HG02970 (cell line): ENCODE measurements around the gene DPRX.

Source experiments
- ATAC-seq: cut with Tn5 transposase; IDR thresholded peaks from one replicate; pipeline ENCODE4 v1.9.1; 2021; ENCODE audit warnings: mild to moderate bottlenecking, moderate library complexity, moderate number of reproducible peaks; ENCODE audit not compliant: unreplicated experiment, low FRiP score

Gene DPRX, protein sequence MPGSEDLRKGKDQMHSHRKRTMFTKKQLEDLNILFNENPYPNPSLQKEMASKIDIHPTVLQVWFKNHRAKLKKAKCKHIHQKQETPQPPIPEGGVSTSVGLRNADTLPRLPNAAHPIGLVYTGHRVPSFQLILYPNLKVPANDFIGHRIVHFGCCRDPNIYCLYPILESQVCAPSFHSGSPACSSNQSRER

DNA sequence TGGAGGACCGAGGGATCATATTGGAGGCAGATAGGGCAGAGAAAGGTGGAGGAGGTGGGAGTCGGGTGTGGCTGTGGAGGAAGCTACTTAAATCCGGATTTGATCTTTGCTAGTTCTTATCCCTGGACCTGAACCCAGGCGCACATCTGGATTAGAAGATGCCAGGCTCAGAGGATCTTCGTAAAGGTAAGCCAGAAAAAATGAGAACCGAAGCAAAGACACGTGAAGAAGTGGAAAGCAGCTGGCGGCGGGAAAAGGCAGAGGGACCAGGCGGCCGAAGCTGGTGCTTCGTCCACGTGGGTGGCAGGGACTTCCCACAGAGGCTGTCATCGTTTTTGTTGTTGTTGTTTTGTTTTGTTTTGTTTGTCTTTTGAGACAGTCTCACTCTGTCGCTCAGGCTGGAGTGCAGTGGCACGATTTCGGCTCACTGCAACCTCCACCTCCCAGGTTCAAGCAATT is at the start of gene DPRX:
Gene DPRX, plus strand, starts transcription at position 51 of the 459 bp plus-strand sequence. Its CDS starts 108 bp downstream, at position 159.
- ATAC-seq, result no peak

DNA sequence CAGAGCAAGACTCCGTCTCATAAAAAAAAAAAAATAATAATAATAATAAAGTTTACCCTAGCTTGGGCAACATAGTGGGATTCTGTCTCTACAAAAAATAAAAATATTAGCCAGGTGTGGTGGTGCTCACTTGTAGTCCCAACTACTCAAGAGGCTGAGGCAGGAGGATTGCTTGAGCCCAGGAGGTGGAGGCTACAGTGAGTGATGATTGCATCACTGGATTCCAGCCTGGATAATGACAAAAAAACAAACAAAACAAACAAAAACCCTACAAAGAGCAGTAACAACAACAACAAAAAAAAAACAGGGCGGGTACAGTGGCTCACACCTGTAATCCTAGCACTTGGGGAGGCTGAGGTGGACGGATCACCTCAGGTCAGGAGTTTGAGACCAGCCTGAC is 48.6 kb upstream of the DPRX start:
- ATAC-seq, result no peak

DNA sequence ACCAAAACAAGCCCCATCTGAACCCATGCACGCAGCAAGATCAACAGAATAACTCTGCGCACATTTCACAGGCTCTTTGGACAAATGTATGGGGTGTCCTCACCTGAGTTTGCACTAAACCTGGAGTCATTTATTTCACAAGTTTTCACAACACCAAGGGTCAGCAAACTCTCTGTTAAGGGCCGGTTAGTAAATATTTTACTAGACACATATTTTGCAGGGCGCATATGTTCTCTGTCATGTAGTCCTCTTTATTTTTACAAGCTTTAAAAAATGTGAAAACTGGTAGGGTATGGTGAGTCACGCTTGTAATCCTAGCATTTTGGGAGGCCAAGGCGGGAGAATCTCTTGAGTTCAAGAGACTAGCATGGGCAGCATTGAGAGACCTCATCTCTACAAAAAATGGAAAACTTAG is 45.5 kb upstream of the DPRX start:
- ATAC-seq, result no peak

DNA sequence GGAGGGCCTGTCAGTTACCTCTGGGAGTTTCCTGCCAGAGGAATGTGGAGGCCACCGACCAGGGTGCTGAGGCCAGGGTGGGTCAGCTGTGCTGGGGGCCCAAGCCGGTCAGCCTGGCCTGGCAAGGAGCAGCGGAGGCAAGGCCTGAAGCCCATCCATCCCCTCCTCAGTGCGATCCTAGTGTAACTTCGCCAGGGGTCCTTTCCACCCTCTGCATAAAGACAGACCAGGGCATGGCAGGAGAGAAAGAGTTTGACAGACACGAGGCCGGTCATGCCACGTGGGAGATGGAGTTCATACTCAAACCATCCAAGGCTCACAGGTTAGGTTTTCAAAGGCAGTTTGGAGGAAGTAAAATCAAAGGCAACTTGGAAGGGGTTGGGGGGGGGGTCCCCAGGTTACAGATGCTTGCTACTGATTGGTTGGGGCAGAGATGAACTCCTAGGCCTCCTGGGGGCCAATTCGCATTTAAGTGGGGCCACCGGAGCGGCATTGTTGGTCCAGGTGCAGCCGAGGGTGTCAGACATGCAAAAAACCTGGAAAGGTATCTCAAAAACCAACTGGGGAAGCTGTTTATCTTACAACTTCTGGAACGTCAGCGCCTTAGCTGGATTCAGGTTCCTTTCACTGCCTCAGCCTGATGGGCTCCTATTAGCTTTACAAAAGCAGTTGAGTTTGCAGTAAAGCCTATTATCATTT is 36.8 kb upstream of the DPRX start:
- no peak for ATAC-seq

DNA sequence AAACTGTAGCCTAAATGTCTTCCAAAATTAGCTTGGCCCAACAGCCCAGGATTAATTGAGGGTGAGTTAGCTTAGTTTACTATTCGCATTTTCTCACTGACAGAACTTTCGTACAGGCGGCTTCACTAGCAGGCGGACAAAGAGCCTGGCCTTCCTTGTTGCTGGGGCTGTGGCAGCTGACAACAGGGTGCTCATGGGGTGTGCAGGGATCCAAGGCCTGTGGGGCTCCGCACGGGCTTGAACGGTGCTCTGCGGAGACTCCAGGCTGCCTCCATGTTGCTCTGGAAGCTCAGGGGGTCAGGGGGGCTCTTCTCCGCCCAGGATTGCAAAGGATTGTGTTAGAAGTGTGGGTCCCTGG is 36.3 kb upstream of the DPRX start:
- no peak for ATAC-seq

DNA sequence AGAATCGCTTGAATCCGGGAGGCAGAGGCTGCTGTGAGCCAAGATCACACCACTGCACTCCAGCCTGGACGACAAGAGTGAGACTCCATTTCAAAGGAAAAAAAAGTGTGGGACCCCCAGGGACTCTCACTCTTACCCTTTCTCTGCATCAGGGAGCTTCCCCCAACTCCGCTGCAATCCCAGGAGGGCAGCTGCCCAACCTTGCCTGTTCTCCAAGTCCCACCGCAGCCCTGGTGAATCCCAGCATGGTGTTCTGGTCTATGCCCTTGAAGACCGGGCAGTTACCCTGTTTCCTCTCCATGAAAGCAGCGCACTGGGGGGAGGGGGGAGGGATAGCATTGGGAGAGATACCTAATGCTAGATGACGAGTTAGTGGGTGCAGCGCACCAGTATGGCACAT is 35.7 kb upstream of the DPRX start:
- no peak for ATAC-seq

DNA sequence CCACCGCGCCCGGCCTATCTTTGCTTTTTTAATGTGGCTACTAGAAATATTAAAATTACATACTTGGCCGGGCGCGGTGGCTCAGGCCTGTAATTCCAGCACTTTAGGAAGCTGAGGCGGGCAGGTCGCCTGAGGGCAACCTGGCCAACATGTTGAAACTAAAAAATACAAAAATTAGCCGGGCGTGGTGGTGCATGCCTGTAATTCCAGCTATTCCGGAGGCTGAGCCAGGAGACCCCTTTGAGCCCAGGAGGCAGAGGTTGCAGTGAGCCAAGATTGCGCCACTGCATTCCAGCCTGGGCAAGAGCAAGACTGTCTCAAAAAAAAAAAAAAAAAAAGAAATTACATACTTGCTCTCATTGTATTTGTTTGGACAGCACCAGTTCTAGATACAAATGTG is 34.8 kb upstream of the DPRX start:
- no peak for ATAC-seq

DNA sequence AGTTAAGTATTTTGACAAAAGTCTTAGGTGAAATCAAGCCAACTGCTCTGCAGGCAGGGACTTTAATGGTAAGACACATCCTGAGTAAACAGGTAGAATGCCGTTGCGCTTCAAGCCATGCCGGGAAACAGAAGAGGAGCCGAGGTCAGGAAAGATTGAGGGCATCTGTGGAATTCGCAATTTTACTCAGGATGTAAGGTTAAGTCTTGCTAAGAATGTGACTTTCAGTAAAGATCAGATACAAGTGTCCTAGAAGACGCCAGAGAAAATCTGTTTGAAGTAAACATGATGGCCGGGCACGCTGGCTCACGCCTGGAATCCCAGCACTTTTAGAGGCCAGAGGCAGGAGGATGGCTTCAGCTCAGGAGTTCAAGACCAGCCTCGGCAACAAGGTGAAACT is 33.4 kb upstream of the DPRX start:
- ATAC-seq, result no peak

DNA sequence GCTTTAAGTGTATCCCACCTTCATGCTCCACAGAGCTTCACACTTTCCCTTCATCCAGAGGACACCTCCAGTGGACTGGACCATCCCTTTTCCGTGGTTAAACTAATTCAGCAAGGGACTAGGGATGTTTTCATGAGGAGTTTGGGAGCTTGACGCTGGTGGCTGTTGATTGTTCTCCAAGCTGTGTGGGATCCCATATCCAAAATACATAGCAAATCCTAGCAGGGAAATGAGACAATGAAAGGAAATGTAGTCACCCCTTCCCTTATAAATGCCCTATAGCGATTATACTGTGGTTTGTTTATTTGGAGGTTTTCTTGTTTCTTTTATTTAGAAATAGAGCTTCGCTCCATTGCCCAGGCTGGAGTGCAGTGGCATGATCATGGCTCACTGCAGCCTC is 31.6 kb upstream of the DPRX start:
- no peak for ATAC-seq

DNA sequence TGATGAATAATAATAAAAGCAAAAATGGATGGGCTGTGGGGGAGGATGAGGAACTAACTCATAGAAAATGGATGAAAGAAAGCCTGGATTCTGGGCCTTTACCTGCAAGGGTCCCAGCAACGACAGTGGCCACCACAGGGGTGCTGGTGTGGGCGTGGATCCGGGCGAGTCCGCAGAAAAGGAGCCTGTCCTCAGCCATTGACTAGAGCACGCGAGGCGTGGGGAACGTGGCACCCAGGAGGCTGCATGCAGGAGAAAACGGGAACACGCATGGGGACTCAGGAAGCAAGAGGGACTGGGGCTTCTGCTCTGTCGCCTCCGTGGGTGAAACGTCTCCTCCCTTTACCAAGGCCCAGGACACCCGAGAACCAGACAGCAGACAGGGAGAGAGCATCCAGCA is 25.8 kb upstream of the DPRX start:
- no peak for ATAC-seq

DNA sequence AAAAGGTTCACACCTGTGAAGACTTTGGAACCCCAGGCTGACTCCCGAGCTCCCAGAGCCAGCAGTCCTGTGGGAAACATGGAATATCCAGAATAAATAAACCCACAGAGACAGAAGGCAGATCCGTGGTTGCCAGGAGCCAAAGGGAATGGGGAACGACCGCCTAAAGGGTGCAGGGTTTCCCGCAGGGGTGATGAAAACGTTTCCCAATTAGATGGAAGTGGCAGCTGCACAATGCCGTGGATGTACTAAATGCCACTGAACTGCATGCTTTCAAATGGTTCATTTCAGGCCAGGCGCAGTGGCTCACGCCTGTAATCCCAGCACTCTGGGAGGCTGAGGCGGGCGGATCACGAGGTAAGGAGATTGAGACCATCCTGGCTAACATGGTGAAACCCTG is 23.4 kb upstream of the DPRX start:
- no peak for ATAC-seq

DNA sequence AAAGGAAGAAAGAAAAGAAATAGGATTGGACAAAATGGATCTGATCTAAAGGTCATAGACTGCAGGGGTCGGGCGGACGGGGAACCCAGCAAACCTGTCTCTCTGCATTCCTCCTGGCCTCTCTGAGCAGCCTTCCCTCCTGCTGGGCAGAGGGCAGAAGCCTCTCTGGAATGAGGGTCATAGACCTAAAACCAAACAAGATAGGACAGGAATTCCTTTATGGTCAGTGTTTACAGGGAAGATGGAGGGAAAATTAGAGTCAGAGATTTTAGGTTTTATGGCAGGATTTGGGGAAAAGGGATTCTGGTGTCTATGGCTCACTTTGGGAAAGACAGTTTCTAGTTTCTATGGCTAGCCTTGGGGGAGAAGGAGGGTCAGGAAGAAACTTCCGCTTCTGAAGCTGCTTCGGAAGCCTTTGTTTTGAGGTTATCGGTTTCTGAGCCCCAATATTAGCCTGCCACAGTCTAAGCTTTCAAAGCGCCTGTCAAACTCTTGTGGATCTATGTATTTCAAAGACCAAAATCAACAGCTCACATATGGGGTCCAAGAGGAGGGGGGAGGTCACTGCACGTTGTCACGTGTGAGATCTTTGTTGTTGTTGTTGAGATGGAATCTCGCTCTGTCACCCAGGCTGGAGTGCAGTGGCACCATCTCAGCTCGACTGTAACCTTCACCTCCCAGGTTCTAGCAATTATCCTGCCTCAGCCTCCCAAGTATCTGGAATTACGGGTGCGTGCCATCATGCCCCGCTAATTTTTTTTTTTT is 18.9 kb upstream of the DPRX start:
- ATAC-seq, result no peak

DNA sequence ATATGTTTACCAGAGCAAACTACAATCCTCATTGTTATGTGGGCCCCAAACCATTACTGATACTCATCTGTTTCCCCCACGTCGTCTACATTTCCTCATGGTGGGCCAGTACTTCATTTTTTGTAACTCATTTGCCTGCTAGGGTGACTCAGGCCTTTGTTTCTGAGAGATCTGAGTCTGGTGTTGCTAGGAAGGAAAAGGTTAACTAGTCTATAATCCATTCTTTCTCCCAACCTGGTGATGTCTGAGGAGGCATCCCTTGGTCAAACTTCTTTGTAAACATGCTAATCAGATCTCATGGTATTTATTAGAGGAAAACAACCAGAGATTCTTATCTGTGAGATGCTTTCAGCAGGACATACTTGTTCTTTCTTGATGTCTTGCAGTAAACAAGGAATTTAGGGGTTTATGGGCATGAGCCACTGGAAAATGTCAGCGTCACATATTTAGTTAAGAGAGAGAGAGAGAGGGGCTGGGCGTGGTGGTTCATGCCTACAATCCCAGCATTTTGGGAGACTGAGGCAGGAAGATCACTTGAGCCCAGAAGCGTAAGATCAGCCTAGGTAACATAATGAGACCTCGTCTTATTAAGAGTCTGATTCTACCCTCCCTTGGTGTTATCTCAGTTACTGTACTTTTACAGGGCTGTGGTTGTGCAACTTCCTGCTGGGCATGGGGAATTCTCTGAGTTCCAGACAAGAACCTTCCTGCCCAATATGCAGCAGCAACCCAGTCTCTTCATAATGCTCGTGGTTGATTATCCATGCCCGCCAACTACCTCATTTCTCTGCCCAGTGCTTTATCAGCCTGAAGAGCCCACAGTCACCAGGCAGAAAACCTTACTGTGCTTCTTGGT is 9.7 kb upstream of the DPRX start:
- no peak for ATAC-seq

DNA sequence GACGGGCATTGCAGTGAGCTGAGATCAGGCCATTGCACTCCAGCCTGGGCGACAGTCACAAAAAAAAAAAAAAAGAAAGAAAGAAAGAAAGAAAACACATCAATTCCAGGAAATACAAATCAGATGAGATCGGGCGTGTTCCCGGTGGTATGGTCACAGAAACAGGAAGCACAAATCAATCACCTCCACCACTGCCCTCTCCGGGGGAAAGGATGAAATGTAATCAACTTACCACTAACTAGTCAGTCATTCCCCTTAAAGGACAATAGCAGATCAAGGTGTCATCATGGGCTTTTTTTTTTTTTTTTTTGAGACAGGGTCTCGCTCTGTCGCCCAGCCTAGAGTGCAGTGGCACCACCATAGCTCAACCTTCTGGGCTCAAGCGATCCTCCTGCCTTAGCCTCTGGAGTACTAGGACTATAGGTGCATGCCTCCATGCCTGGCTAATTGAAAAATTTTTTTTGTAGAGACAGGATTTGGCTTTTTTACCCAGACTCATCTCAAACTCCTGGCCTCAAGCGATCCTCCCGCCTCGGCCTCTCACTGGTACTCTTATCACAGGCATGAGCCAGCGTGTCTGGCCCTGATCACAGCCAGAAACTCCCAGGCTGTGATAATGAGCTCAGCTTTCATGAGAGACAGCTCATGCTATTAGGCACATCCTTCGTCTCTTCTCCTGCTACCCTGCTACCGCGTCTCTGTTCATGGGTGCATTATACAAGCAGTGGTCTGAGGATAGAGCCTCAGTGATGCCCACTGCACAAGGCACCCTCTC is 6.8 kb upstream of the DPRX start:
- no peak for ATAC-seq

DNA sequence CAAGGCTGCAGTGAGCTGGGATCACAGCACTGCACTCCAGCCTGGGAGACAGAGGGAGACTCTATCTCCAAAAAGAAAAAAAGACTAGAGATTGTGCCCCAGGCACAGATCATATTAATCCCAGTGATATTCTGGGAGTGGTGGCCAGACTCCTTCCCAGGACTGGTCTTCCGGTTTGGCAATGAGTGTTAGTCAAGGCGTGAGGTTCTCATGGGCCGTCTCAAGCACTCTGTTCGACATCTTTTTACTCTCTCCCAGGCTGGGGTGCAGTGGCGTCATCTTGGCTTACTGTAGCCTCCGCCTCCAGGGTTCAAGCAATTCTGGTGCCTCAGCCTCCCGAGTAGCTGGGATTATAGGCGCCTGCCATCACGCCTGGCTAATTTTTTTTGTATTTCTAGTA is 5.3 kb upstream of the DPRX start:
- no peak for ATAC-seq

DNA sequence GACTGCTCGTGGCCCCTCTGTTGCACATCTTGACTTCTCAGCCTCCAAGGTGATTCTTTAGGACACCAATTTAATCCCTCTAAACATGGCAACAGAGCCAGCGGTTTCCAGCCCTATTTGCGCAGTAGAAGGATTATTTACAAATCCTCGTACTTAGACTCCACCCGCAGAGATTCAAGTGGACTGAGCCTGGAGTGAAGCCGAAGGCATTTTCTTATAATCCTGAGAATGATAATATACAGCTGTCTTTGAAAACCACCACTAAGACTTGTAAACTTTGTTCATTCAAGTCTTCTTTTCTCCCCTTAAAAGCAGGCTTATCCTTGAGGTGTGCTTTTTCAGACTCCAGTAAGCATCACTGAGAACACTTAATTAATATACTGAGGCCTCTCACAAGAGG is 4.8 kb upstream of the DPRX start:
- ATAC-seq, result no peak

DNA sequence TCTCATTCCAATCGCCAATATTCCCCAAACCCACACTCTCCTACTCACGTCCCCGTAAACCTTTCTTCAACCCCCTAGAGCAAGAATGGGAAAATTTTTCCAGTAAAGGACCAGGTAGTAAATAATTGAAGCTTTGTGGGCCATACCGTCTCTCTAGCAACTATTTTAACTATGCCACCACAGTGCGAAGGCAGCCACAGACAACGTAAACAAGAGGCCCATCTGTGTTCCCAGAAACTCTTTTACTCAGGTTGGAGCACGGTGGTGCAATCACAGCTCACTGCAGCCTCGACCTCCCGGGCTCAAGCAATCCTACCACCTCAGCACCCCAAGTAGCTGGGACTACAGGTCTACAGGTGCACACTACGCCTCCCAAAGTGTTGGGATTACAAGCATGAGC is 3.0 kb downstream of the DPRX start:
- no peak for ATAC-seq

DNA sequence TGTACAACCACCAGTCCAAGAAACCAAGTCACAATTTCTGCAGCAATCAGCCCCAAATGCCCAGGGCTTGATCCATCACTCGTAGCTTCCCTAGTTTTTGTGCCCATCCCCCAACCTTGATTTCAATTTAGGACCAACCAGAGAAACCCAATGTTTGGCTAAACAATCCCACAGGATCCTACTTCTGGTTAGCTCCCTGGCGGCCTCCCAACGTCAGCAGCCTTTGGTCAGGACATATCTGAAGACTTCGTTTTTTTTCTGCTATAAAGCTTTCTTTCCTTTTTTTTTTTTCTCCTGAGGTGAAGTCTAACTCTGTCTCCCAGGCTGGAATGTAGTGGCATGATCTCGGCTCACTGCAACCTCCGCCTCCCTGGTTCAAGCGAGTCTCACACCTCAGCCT is 7.7 kb downstream of the DPRX start:
- no peak for ATAC-seq

DNA sequence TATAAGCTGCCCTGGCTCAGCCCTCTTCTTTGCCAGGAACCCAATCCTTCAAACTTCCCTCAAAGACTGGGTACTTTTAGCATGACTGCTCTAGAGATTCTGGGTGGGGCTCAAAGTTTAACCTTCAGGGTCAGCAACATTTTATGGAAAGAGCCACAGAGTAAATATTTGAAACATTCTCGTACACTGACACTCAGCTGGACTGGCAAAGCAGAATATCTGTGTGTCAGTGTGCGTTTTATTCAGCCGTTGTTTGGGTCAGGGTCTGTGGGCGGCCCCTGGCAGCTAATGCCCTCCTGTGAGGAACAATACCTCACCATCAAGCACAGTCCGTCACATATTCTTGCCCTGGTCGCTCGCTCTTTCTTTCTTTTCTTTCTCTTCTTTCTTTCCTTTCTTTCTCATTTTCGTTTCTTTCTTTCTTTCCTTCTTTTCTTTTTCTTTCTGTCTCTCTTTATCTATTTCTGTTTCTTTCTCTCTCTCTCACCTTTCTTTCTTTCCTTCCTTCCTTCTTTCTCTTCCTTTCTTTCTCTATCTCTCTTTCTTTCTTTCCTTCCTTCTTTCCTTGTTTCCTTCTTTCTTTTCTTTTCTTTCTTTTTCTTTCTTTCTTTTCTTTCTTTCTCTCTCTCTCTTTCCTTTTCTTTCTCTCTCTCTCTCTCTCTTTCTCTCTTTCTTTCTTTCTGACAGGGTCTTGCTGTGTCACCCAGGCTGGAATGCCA is 10.7 kb downstream of the DPRX start:
- no peak for ATAC-seq
